HTERT RPE-1 (cell line): Measurements from ENCODE around the gene FBXO28.

Experiments
- in situ Hi-C: fragments of 300-500 bp; cut with MboI; formaldehyde crosslinking; loops from 4 replicates; pipeline ENCODE4 v1.14.3; 2020; ENCODE audit warnings: low sequenced_read_pairs

Gene FBXO28

DNA sequence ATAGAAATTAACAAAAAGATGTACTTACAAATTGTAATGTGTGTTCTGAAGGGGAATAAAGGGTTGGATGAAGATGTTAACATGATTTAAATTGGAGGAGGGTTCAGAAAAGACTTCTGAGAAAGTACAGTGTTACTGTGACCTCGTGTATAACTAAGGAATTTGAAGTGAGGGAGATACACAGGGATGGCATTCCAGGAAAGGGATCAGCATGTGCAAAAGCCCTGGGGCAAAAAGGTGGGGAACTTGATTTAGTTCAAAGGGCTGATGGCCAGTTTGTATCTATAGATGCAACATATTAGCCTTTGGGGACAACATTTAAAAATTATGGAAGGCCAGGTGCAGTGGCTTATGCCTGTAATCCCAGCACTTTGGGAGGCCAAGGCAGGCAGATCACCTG, 35.8 kb downstream of the FBXO28 start:
- in situ Hi-C loops: no loop called here

GRCh38 chr1:224151117-224151516, 37.2 kb downstream of the FBXO28 start:
- in situ Hi-C loops: no loop called here

GRCh38 chr1:224157316-224157715, 43.4 kb downstream of the FBXO28 start:
- in situ Hi-C loops: no loop called here

DNA sequence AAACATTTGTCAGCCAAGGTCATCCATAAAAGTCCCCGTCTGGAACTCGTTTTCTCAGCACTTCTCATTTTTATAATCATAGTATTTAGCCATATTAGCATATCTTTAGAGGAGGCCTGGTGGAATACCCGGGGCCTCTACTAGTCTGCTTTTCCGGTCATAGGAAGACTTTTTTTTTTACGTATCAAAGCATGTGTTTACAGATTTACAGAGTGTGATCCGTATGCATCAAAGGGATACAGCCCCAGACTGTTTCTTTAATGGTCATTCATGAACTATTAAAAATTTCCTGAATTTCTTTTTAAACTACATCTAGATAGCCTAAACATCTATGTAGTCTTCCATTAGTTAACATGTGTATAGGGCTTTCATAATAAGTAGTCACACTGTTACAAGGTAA, 45.6 kb downstream of the FBXO28 start:
- in situ Hi-C loops: no loop called here

- in situ Hi-C loops: no loop called here
Measured at GRCh38 chr1:224160171-224160682, 46.3 kb downstream of the FBXO28 start.

DNA sequence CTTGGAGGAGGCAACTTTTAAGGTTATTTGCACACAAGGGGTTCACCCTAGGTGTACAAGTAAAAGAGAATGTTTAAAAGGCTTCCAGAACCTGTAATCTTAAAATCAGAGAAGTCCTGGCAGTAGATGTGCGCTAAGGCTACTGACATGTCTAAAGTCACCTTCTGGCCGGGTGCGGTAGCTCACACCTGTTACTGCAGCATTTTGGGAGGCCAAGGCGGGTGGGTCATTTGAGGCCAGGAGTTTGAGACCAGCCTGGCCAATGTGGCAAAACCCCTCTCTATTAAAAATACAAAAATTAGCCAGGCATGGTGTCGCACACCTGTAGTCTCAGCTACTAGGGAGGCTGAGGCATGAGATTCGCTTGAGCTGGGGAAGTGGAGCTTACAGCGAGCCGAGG, 48.9 kb downstream of the FBXO28 start:
- in situ Hi-C loops: no loop called here

DNA sequence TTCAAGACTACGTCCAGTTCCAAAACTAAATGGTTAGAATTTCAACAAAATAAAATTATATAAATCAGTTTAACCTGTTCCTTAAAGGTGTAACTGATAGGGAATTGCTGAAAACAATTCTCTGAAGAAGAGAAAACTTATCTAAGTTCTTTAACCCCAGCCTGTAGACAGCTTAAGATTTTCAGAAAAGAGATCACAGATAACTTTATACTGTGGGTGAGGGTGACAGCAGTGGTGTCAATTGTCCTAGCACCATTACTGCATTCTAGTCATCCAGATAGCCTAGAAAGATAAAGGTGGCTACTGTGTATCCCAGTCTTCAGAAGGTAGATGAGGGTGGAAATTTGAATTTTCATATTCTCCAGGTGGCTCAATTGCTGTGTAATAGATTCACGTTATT, 49.4 kb downstream of the FBXO28 start:
- in situ Hi-C loops: no loop called here

DNA sequence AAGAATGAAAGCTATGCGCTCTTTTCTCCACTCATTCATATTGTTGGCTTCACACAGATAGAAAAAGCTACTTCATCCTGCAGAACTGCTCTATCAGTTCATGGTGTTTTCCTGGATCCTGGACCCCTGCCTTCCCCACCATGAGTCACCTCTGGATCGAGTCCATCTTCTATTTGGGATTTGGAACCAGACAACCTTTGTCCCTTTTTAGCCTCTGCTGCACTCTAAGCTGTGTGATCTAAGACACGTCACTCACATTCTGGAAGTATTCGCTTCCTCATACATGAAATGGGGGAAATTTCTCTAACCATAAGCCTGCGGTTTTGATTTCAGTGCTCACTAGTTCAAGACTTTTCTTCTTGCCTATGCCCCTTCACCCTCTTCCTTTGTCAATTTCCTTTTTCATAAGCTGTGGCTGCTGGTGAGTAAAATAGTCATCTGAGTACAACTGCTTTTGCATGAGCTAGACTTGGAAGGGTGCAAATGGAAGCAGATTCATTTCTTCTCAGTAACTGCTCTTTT, 55.0 kb downstream of the FBXO28 start:
- in situ Hi-C loops: no loop called here

GRCh38 chr1:224169718-224170270, 55.9 kb downstream of the FBXO28 start:
- in situ Hi-C loops: no loop called here

DNA sequence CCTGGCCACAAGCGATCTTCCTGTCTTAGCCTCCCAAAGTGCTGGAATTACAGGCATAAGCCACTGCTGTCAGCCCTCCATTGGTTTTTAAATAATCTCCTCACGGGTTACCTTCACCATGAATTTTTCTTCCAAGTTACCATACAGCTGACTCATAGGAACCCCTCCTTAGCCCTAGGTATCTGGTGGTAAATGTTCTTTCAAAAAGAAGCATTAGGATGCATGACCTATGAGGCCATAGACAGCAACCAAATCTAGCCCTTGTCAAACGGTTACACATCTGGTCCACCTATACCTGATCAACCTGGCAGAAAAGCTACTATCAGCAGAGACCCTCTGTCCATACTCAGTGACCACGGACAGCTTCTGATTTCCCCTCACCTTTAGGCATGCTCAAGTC, 56.4 kb downstream of the FBXO28 start:
- in situ Hi-C loops: no loop called here

GRCh38 chr1:224170748-224171478, 57.0 kb downstream of the FBXO28 start:
- in situ Hi-C loops: no loop called here

GRCh38 chr1:224172229-224172628, 58.3 kb downstream of the FBXO28 start:
- in situ Hi-C loops: no loop called here

DNA sequence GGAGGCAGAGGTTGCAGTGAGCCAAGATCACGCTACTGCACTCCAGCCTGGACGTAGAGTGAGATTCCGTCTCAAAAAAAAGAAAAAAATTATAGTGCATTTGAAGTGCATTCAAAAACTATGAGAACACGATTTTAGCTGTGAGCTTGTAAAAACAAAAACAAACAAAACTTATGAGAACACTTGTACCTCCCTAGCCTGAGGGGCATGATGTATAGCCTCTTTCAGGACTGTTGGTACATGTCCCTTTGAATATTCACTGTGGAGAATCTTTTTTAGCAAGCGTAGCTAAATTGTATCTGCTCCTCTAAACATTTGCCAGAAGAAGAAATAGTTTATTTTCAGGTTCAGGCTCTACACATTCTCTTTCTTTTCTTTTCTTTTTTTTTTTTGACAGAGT, 59.6 kb downstream of the FBXO28 start:
- in situ Hi-C loops: no loop called here

DNA sequence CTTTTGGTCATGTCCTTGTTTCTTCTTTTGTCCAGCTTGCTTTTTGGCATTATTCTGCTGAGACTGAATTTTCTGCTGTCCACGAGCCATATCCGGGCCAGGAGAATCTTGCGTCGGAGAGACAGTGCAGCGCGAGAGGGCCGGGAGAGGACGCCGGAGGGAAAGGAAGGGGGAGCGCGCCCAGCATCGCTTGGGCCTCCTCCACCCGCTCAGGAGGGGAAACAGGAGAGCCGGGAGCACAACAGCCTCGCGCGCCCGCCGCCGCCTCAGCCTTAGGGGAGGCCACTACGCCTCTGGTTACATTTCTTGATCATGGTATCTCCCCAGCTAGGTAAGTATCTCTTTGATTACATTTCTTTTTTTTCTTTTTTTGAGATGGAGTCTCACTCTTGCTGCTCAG, 61.7 kb downstream of the FBXO28 start:
- in situ Hi-C loops: no loop called here

GRCh38 chr1:224177356-224177999, 63.6 kb downstream of the FBXO28 start:
- in situ Hi-C loops: no loop called here

- in situ Hi-C loops: no loop called here
Measured at GRCh38 chr1:224178894-224179293, 65.0 kb downstream of the FBXO28 start.

- in situ Hi-C loops: no loop called here
Measured at GRCh38 chr1:224180783-224181452, 67.0 kb downstream of the FBXO28 start.

- in situ Hi-C loops: no loop called here
Measured at GRCh38 chr1:224181453-224181810, 67.5 kb downstream of the FBXO28 start.

DNA sequence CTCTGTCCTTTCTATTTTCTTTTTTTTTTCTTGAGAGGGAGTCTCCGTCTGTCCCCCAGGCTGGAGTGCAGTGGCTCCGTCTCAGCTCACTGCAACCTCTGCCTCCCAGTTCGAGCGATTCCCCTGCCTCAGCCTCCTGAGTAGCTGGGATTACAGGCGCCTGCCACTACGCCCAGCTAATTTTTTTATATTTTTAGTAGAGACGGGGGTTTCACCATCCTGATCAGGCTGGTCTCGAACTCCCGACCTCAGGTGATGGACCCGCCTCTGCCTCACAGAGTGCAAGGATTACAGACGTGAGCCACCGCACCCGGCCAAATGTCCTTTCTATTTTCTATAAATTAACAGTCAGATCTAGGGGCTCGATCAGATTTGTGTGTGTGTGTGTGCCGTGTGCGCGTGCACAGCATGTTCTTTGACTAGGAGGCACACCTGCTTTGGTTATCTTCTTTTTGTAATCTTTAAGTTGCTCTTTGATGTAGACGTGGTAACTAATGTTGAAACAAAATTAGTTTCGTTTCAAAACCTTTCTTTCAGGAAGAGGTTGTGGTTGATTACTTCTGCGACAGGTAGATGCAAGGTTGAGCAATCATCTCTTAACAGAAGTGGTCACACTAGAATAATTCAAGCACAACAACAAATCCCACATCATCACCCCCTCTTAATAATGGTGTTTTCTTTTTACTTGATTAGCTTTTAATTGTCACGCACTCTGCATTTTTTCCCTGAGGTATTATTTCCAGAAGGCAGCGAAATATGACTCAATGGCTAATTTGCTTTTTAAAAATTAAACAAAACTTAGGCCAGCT, 68.3 kb downstream of the FBXO28 start:
- in situ Hi-C loops: no loop called here

- in situ Hi-C loops: no loop called here
Measured at GRCh38 chr1:224182866-224183590, 69.1 kb downstream of the FBXO28 start, which contains the start of gene DEGS1. DEGS1 (plus strand) TSS chr1:224183240; CDS start chr1:224183337, 97 bp downstream.
